CD4-positive, alpha-beta T cell treated with Interleukin-1 beta for 1 hour (primary cell): Measurements from ENCODE around the gene HLCS.

Experiments
- DNase-seq, 2 donors: peaks; one replicate each; pipeline ENCODE4 v3.0.0-alpha.2; 2020 to 2022

The HLCS gene

DNA sequence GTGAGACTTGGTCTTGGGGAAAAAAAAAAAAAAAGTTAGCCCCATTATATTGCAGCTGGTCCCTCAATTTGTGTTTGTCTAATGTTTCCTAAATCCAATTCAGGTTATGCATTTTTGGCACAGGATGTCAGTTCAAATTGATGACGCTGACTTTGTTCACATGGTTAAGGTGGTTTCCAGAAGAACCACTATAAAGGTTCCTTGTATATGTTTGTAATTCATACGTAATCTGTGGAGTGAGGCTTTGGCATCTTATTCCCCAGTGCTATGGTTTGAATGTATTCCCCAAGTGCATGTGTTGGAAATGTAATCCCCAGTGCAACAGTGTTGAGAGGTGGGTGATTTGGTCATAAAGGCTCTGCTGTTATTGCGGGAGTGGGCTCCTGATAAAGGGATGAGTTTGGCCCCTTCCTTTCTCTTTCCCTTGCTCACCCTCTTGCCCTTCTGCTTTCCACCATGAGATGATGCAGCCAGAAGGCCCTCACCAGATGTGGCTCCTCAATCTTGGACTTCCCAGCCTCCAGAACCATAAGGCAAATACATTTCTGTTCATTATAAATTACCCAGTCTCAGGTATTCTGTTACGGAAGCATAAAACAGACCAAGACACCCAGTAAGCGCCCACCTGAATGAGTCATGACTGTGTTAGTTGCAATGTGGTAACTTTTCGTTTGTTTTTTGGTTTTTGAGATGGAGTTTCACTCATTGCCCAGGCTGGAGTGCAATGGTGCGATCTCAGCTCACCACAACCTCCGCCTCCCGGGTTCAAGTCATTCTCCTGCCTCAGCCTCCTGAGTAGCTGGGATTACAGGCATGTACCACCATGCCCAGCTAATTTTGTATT, 19.5 kb upstream of the HLCS start:
- peak in 1 of 2 donors; percentile 42 for DNase-seq

GRCh38 chr21:36981977-36982700, 15.7 kb upstream of the HLCS start:
- DNase-seq, result no peak

GRCh38 chr21:36981049-36981391, 14.6 kb upstream of the HLCS start:
- DNase-seq, result no peak

DNA sequence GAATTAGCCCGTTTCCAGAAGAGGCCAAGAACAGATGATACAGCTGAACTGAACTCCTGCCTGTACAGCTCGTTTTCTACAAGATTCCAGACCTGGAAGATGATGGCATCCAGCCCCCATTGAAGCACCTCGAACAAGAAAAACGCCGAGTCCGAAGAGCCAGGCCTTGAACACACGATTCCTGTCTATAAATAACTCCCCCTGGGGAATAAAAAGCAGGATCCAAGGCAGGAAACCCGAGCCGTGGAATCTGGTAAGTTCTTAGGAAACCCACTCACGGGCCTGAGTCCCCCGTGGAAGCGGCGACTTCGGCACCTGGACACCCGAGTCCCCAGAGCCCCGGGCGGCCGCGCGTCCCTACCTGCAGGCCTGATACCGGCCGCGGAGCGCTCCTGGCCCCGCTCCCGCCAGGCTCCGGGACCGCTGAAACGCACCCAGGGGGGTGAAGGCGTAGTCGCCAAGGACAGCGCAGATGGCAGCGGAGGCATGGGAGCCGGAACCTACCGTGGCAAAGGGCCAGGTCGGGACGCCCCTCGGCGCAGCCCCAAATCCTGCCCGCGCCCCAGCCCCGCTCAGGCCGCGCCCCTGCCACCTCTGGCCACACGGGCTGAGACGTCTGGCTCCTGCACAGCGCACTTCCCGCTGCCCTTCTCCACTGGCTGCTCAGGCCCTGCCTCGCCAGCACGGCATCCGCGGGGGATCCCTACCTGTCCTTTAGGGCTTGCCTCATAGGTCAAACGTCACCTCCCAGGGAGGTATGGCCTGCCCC, 14.0 kb upstream of the HLCS start:
- no peak for DNase-seq

- DNase-seq, result peak in 1 of 2 donors; percentile 62
Observed at GRCh38 chr21:36976882-36977651, 10.6 kb upstream of the HLCS start.

GRCh38 chr21:36976228-36976861, 9.9 kb upstream of the HLCS start:
- DNase-seq, result no peak

DNA sequence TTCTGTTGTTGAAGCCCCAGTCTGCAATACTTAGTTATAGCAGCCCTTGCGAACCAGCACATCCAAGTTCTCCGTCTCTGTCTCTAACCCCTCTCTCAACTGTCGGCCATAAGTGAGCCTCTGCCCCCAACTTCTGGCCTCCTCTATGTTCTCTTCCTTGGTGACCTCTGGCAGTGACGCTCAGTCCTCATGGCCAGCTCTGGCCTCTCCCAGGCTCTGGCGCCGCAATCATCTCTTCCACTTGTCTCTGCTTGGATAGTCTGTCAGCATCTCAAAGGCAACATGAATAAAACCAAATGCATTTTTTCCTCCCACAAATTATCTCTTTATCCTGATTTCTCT, 8.4 kb upstream of the HLCS start:
- no peak for DNase-seq

- no peak for DNase-seq
Observed at GRCh38 chr21:36973986-36974850, 7.7 kb upstream of the HLCS start.

DNA sequence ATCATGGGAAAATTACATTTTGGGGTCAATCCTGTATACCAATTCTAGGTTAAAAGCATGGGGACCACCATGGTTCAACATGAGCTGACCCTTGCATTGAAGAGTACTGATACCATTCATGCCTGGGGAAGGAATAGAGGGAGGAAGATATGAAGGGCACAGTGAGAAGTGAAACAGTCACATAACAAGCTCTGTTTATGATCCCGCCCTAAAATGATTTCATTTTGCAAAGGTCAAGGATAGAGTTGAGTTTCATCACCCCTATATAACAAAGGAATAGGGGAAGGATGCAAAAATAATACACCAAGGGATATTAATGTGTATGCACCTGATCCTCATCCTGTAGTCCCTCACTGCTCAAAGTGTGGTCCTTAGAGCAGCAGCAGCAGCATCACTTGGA, 2.5 kb upstream of the HLCS start:
- no peak for DNase-seq

- DNase-seq, result no peak
Observed at GRCh38 chr21:36968414-36968813, 1.9 kb upstream of the HLCS start.

GRCh38 chr21:36966821-36967768, 626 bp upstream of the HLCS start:
- DNase-seq, result no peak

DNA sequence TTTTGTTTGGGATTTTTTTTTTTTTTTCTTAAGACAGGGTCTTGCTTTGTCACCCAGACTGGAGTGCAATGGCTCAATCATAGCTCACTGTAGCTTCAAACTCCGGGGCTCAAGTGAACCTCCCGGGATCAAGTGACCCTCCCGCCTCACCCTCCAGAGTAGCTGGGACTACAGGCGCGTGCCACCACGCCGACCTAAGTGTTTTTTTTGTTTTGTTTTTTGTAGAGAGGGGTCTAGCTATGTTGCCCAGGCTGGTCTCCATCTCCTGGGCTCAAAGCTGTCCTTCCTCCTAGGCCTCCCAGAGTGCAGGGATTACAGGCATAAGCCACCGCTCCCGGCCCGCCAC, 776 bp downstream of the HLCS start:
- DNase-seq, result no peak

GRCh38 chr21:36964827-36965719, 1.4 kb downstream of the HLCS start:
- DNase-seq, result no peak

- DNase-seq, result no peak
Observed at GRCh38 chr21:36964398-36964797, 2.1 kb downstream of the HLCS start.

- DNase-seq, result no peak
Observed at GRCh38 chr21:36962098-36962780, 4.2 kb downstream of the HLCS start.

- DNase-seq, result no peak
Observed at GRCh38 chr21:36960676-36961284, 5.7 kb downstream of the HLCS start.

- DNase-seq, result no peak
Observed at GRCh38 chr21:36959020-36959835, 7.2 kb downstream of the HLCS start.
